Measurements from ENCODE around the gene ENSA. TPM values are rescaled to one million over a fixed set of nuclear protein-coding genes. Genes with fewer than 3 reads are reported as not detected.
A peak's percentile ranks its signal among the peaks of the same experiment; 100 is the strongest.
"Not testable (repeated sequence)": the region's sequence is repeated elsewhere in the genome, so short reads cannot be mapped to it uniquely, and the experiment has no call there.

The ENSA gene
- total RNA-seq, 4 donors from 2014 or later, result 122 to 224 (median 130) TPM

GRCh38 chr1:150626150-150626549 lies 3.3 kb downstream of the ENSA start:
- Histone ChIP-seq H3K9me3 (no peaks in the 10 kb centered on the region), H3K4me3 (no peak overlapping the region), H3K4me1 (peaks cover 0 to 8% of the 10 kb centered on the region in 2 donors), H3K27me3 (no peaks in the 10 kb centered on the region), H3K36me3 (no peaks in the 10 kb centered on the region), H3K27ac (no peak overlapping the region)
- DNase-seq, result no peak
- intact Hi-C loops (cut with DNase I; ENCODE audit: low total_unique reads), result no loop called here
- TF ChIP-seq, protein P1, sequence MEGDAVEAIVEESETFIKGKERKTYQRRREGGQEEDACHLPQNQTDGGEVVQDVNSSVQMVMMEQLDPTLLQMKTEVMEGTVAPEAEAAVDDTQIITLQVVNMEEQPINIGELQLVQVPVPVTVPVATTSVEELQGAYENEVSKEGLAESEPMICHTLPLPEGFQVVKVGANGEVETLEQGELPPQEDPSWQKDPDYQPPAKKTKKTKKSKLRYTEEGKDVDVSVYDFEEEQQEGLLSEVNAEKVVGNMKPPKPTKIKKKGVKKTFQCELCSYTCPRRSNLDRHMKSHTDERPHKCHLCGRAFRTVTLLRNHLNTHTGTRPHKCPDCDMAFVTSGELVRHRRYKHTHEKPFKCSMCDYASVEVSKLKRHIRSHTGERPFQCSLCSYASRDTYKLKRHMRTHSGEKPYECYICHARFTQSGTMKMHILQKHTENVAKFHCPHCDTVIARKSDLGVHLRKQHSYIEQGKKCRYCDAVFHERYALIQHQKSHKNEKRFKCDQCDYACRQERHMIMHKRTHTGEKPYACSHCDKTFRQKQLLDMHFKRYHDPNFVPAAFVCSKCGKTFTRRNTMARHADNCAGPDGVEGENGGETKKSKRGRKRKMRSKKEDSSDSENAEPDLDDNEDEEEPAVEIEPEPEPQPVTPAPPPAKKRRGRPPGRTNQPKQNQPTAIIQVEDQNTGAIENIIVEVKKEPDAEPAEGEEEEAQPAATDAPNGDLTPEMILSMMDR (IDR thresholded peaks at IDR 0.05), result no peak

GRCh38 chr1:150624546-150624945 lies 4.9 kb downstream of the ENSA start:
- not testable (repeated sequence) for H3K36me3 ChIP-seq, H3K4me3 ChIP-seq, H3K9me3 ChIP-seq, H3K27me3 ChIP-seq, DNase-seq, H3K27ac ChIP-seq
- intact Hi-C loops (cut with DNase I; ENCODE audit: low total_unique reads), result loop anchor here (5.0 kb wide), 1 partner anchor 62 kb away; no protein-coding TSS in a partner anchor
- peaks cover 0 to 17% of the 10 kb centered on the region in 2 donors for H3K4me1 ChIP-seq

DNA sequence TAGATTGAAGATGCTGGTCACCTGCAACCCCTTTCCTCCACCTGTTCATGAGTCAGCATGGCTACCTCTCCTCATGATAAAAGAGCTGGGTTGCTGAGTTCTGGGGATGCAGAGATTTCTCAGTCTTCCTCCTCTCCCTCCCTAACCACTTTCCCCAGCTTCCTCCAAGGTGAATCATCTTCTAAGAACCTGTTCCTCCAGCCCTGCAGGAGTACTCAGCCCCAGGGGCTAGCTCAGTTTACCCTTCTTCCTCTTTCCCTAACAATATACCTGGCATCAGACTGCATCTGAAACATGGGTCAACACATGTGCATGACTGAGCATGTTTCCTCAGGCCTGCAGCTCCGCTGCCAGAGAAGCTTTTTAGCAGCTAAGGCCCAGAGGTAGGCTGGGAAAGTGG lies 5.3 kb downstream of the ENSA start:
- Histone ChIP-seq H3K27ac (peak overlapping the region in 1 of 2 donors; percentile 80), H3K4me1 (peaks cover 0 to 17% of the 10 kb centered on the region in 2 donors)
- H3K27me3 ChIP-seq, H3K4me3 ChIP-seq, H3K9me3 ChIP-seq, DNase-seq, H3K36me3 ChIP-seq: not testable (repeated sequence)
- intact Hi-C loops (cut with DNase I; ENCODE audit: low total_unique reads), result loop anchor here (5.0 kb wide), 1 partner anchor 62 kb away; no protein-coding TSS in a partner anchor

- no peak overlapping the region for H3K4me3 ChIP-seq
- H3K27ac ChIP-seq, result peak overlapping the region; percentile 45 to 80
Observed at GRCh38 chr1:150622303-150622975, 7.0 kb downstream of the ENSA start.

GRCh38 chr1:150621497-150622302 lies 7.7 kb downstream of the ENSA start:
- peak overlapping the region; percentile 45 to 80 for H3K27ac ChIP-seq
- H3K4me3 ChIP-seq, result no peak overlapping the region
- TF ChIP-seq, protein P1 (IDR thresholded peaks at IDR 0.05), result peak; percentile 63 to 81 (median 68)
- no peak for TF ChIP-seq POLR2A (IDR thresholded peaks at IDR 0.05)
- peak; percentile 52 to 68 for DNase-seq
- H3K9me3 ChIP-seq, result no peaks in the 10 kb centered on the region
- H3K27me3 ChIP-seq, result no peaks in the 10 kb centered on the region
- intact Hi-C loops (cut with DNase I; ENCODE audit: low total_unique reads), result loop anchor here (5.0 kb wide), 1 partner anchor 59 kb away; no protein-coding TSS in a partner anchor
- no peaks in the 10 kb centered on the region for H3K36me3 ChIP-seq
- H3K4me1 ChIP-seq, result peaks cover 0 to 9% of the 10 kb centered on the region in 2 donors

More at GRCh38 chr1:150622303-150622975, 7.0 kb downstream of the ENSA start:
- Histone ChIP-seq H3K4me1 (peaks cover 0 to 9% of the 10 kb centered on the region in 2 donors), H3K9me3 (no peaks in the 10 kb centered on the region), H3K36me3 (no peaks in the 10 kb centered on the region), H3K27me3 (no peaks in the 10 kb centered on the region)
- no peak for TF ChIP-seq POLR2A (IDR thresholded peaks at IDR 0.05)
- TF ChIP-seq, protein P1 (IDR thresholded peaks at IDR 0.05), result no peak
- intact Hi-C loops (cut with DNase I; ENCODE audit: low total_unique reads), result loop anchor here (5.0 kb wide), 1 partner anchor 60 kb away; no protein-coding TSS in a partner anchor
- DNase-seq, result peak; percentile 35 to 57

DNA sequence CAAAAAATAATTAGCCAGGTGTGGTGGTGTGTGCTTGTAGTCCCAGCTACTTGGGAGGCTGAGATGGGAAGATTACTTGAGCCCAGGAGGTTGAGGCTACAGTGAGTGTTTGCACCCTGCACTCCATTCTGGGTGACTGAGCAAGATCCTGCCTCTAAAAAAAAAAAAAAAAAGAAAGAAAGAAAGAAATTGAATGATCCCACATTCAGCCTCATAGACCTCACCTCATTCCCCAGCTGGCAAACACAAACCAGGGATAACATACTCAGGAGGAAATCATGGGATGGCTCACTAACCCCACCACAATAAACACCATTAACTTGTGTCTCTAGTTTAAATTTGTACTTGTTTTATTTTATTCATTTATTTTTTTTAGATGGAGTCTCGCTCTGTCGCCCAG lies 8.5 kb downstream of the ENSA start:
- intact Hi-C loops (cut with DNase I; ENCODE audit: low total_unique reads), result loop anchor here (5.0 kb wide), 1 partner anchor 59 kb away; no protein-coding TSS in a partner anchor
- Histone ChIP-seq H3K27ac (peak overlapping the region; percentile 45 to 80), H3K9me3 (no peaks in the 10 kb centered on the region), H3K36me3 (no peaks in the 10 kb centered on the region), H3K4me1 (peaks cover 0 to 9% of the 10 kb centered on the region in 2 donors), H3K27me3 (no peaks in the 10 kb centered on the region), H3K4me3 (no peak overlapping the region)
- TF ChIP-seq, protein P1 (IDR thresholded peaks at IDR 0.05), result no peak
- no peak for TF ChIP-seq POLR2A (IDR thresholded peaks at IDR 0.05)
- no peak for DNase-seq
